Spleen (tissue), 7 donors: Measurements from ENCODE around the gene PTBP3.

ENCODE experiments used
- POLR2A ChIP-seq, 3 donors: fragments of 450-650 bp; IDR thresholded peaks; one replicate each; pipeline ENCODE4 v1.5.1; 2017; ENCODE audit warnings: antibody characterized with exemption in 3 of 3, mild to moderate bottlenecking in 1 of 3
- TF ChIP-seq, protein P1 (sequence below), 11 experiments: fragments of 200-600 bp in 7 of 11; fragments of 450-650 bp in 4 of 11; sonication (generic) in 4 of 11; IDR thresholded peaks in 8 of 11; conservative IDR thresholded peaks in 3 of 11; 1 replicate in 7 of 11; 2 replicates in 4 of 11; pipeline versions ENCODE4 v1.4.0 to v1.8.0; 2016 to 2021; ENCODE audit warnings: antibody characterized with exemption in 11 of 11, inconsistent platforms in 4 of 11, mild to moderate bottlenecking in 1 of 11
- donor health status: DM: no; HTN: no; CAD: no; lungs with moderate emphysema.
- donor health status: DM: no; HTN: no; CAD: no.
- donor health status: DM: no; HTN: no; CAD: no.

DNA sequence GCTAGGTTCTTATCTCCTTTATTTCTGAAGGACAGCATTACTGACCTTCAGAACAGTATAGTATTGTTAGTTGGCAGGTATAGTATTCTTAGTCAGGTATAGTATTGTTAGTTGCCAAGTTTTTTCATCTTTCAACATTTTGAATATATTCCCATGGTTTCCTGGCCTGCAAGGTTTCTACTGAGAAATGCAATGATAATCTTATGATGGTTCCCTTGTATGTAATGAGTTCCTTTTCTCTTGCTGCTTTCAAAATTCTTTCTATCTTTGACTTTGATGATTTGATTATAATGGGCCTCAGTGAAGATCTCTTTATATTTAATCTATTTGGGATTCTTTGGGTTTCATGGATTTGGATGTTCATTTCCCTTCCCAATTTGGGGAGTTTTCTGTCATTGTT, 34.0 kb upstream of the PTBP3 start:
- no peak for TF ChIP-seq POLR2A (IDR thresholded peaks at IDR 0.05)
- TF ChIP-seq, protein P1, sequence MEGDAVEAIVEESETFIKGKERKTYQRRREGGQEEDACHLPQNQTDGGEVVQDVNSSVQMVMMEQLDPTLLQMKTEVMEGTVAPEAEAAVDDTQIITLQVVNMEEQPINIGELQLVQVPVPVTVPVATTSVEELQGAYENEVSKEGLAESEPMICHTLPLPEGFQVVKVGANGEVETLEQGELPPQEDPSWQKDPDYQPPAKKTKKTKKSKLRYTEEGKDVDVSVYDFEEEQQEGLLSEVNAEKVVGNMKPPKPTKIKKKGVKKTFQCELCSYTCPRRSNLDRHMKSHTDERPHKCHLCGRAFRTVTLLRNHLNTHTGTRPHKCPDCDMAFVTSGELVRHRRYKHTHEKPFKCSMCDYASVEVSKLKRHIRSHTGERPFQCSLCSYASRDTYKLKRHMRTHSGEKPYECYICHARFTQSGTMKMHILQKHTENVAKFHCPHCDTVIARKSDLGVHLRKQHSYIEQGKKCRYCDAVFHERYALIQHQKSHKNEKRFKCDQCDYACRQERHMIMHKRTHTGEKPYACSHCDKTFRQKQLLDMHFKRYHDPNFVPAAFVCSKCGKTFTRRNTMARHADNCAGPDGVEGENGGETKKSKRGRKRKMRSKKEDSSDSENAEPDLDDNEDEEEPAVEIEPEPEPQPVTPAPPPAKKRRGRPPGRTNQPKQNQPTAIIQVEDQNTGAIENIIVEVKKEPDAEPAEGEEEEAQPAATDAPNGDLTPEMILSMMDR (IDR thresholded peaks at IDR 0.05 in 8 of 11, conservative IDR thresholded peaks at IDR 0.05 in 3 of 11): no peak
